Endothelial cell of umbilical vein (primary cell): ENCODE data around the gene CNNM3. TPM values are rescaled to one million over a fixed set of nuclear protein-coding genes. Genes with fewer than 3 reads are reported as not detected.

Experiments used
- BruUV-seq: library from RNA; stranded (reverse); fragments of 400-500 nt; replicated peaks from 2 replicates; lab custom pipeline; 2021; lab: Mats Ljungman, UMichigan
- CTCF ChIA-PET: fragments of 300-600, 350-600 bp; sonication (Branson Sonifier 250); formaldehyde crosslinking; loops from one replicate; lab custom pipeline; 2021; ENCODE audit warnings: antibody characterized with exemption, inconsistent platforms; lab: Charles Lee
- POLR2A ChIA-PET: fragments of 300-600, 350-600 bp; sonication (Branson Sonifier 250); formaldehyde crosslinking; loops from one replicate; lab custom pipeline; 2021; ENCODE audit warnings: antibody characterized with exemption, inconsistent platforms; lab: Charles Lee
- DNase-seq: peaks from one replicate; pipeline ENCODE4 v3.0.0-alpha.2; 2011; ENCODE audit warnings: low read depth, low spot score
- FAIRE-seq: peaks from 2 replicates; lab custom pipeline; 2011; peaks lifted over from hg19 to GRCh38; lab: Jason Lieb, UNC
- H2AFZ ChIP-seq: 2 replicates; pipeline ENCODE4 v1.6.0; 2012; ENCODE audit warnings: low read depth, low read length, control low read depth, inconsistent platforms
- H3K27ac ChIP-seq: 2 replicates; pipeline ENCODE4 v1.5.1; 2011; ENCODE audit warnings: low read depth, mild to moderate bottlenecking, control low read depth, low read length, moderate library complexity; ENCODE audit not compliant: insufficient read depth
- H3K27me3 ChIP-seq, 2 experiments: 2 replicates each; pipeline versions ENCODE4 v1.6.0 to v1.6.1; 2011; ENCODE audit warnings: low read length in 2 of 2, mixed read lengths in 1 of 2; ENCODE audit not compliant: control insufficient read depth in 2 of 2, insufficient read depth in 2 of 2
- H3K36me3 ChIP-seq, 2 experiments: 2 replicates in 1 of 2; 3 replicates in 1 of 2; pipeline ENCODE4 v1.5.1; 2011; ENCODE audit warnings: low read length in 2 of 2, mild to moderate bottlenecking in 1 of 2, moderate library complexity in 1 of 2; ENCODE audit not compliant: control insufficient read depth in 2 of 2, insufficient read depth in 2 of 2; ENCODE audit errors: extremely low read depth in 1 of 2
- H3K4me1 ChIP-seq: 3 replicates; pipeline ENCODE4 v1.5.1; 2011; ENCODE audit warnings: mild to moderate bottlenecking, low read length; ENCODE audit not compliant: control insufficient read depth, insufficient read depth; ENCODE audit errors: extremely low read depth
- H3K4me2 ChIP-seq: 2 replicates; pipeline ENCODE4 v1.6.1; 2011; ENCODE audit warnings: low read length, control low read depth, mixed read lengths; ENCODE audit not compliant: insufficient read depth
- H3K4me3 ChIP-seq, 3 experiments: fragments of 200-600 bp in 1 of 3; sonication (generic), shearing (Covaris generic) in 1 of 3; replicated peaks in 1 of 3; 2 replicates each; pipeline ENCODE4 v1.5.1; 2011 to 2016; ENCODE audit warnings: control low read depth in 3 of 3, low read length in 3 of 3, mild to moderate bottlenecking in 2 of 3, inconsistent platforms in 1 of 3, low read depth in 1 of 3, moderate library complexity in 1 of 3; ENCODE audit not compliant: insufficient read depth in 1 of 3
- H3K79me2 ChIP-seq: 2 replicates; pipeline ENCODE4 v1.6.0; 2012; ENCODE audit warnings: low read length, inconsistent platforms; ENCODE audit not compliant: control insufficient read depth, insufficient read depth
- H3K9ac ChIP-seq: replicated peaks from 2 replicates; pipeline ENCODE3; 2011; ENCODE audit warnings: low read length, control low read depth; ENCODE audit not compliant: insufficient read depth; ENCODE audit errors: extremely low read depth
- H3K9me1 ChIP-seq: replicated peaks from 3 replicates; pipeline ENCODE4 v1.6.0; 2011; ENCODE audit warnings: mild to moderate bottlenecking, low read length; ENCODE audit not compliant: control insufficient read depth, insufficient read depth; ENCODE audit errors: extremely low read depth
- H3K9me3 ChIP-seq: replicated peaks from 2 replicates; pipeline ENCODE4 v1.5.1; 2012; ENCODE audit warnings: low read length, inconsistent platforms; ENCODE audit not compliant: control insufficient read depth, insufficient read depth
- H4K20me1 ChIP-seq: replicated peaks from 2 replicates; pipeline ENCODE3; 2011; ENCODE audit warnings: mild to moderate bottlenecking, low read length; ENCODE audit not compliant: control insufficient read depth, insufficient read depth; ENCODE audit errors: extremely low read depth
- CTCF ChIP-seq, 2 donors: IDR thresholded peaks; 1 replicate in 1 of 2; 2 replicates in 1 of 2; pipeline ENCODE4 v1.5.1; 2011; ENCODE audit warnings: low read length in 2 of 2, mild to moderate bottlenecking in 2 of 2, moderate library complexity in 2 of 2, control low read depth in 1 of 2, inconsistent platforms in 1 of 2, low read depth in 1 of 2; ENCODE audit not compliant: insufficient read depth in 1 of 2; ENCODE audit errors: extremely low read depth in 1 of 2
- EZH2 ChIP-seq: IDR thresholded peaks from 2 replicates; pipeline ENCODE4 v1.6.1; 2012; ENCODE audit warnings: borderline replicate concordance, low read depth, mild to moderate bottlenecking, moderate library complexity, low read length, inconsistent platforms; ENCODE audit not compliant: severe bottlenecking
- FOS ChIP-seq: IDR thresholded peaks from 2 replicates; pipeline ENCODE4 v1.6.1; 2011; ENCODE audit warnings: mild to moderate bottlenecking, low read length, moderate library complexity, borderline replicate concordance; ENCODE audit not compliant: insufficient read depth
- GATA2 ChIP-seq: IDR thresholded peaks from 2 replicates; pipeline ENCODE4 v1.7.0; 2011; ENCODE audit warnings: low read depth, mild to moderate bottlenecking, moderate library complexity, mixed read lengths, low read length; ENCODE audit not compliant: insufficient read length, insufficient read depth
- JUN ChIP-seq: IDR thresholded peaks from 2 replicates; pipeline ENCODE4 v1.6.1; 2011; ENCODE audit warnings: borderline replicate concordance, low read depth; ENCODE audit not compliant: insufficient read length, insufficient read depth
- MAX ChIP-seq: IDR thresholded peaks from 2 replicates; pipeline ENCODE4 v1.6.1; 2011; ENCODE audit not compliant: insufficient read depth, insufficient read length
- MYC ChIP-seq: IDR thresholded peaks from one replicate; pipeline ENCODE4 v1.6.1; 2011; ENCODE audit warnings: mild to moderate bottlenecking, low read depth, low read length
- POLR2A ChIP-seq: IDR thresholded peaks from 2 replicates; pipeline ENCODE4 v1.6.1; 2012; ENCODE audit warnings: low read depth, mild to moderate bottlenecking, control low read depth, low read length
- POLR2AphosphoS5 ChIP-seq: IDR thresholded peaks from 2 replicates; pipeline ENCODE4 v1.6.1; 2012; ENCODE audit warnings: low read depth, mild to moderate bottlenecking, control low read depth, low read length, moderate library complexity; ENCODE audit not compliant: insufficient read depth
- dilution Hi-C: fragments of 300-500 bp; cut with MboI; formaldehyde crosslinking; loops from one replicate; pipeline ENCODE4 v1.15.0; 2019; ENCODE audit warnings: low sequenced_read_pairs; ENCODE audit not compliant: extremely low pct_ligation_motif_present
- intact Hi-C: fragments of 100-400 bp; cut with micrococcal nuclease; formaldehyde crosslinking; loops from one replicate; pipeline ENCODE4 v1.10.0; 2022
- polyA plus RNA-seq, 4 experiments: library from polyadenylated mRNA; depleted of rRNA in 3 of 4; stranded (reverse) in 3 of 4; unstranded in 1 of 4; fragments of >200 nt; gene quantifications; 2 replicates each; pipeline versions ENCODE4 v1.2.1 to v1.2.3, GENCODE V29; 2011 to 2012; ENCODE audit warnings: missing spikeins in 1 of 4
- total RNA-seq: library from RNA; stranded (reverse); gene quantifications from 2 replicates; pipeline ENCODE4 v1.2.3, GENCODE V29; 2021

The CNNM3 gene
- total and polyA plus RNA-seq, 2 donors (not counting 3 experiments of a cell fraction or from before 2014, with no cell fraction given) = 13.0 to 14.9 TPM

GRCh38 chr2:96867756-96868554, 51.9 kb downstream of the CNNM3 start:
- CTCF ChIA-PET = interaction anchor here (0.6 to 6.5 kb wide), 16 partner anchors 9 to 336 kb away, joined by 3 to 81 read pairs (median 3); partner anchors contain the start of genes ANKRD39 and CNNM3
- H3K4me2 ChIP-seq = peak overlapping the region; percentile 60
- dilution Hi-C loops (no loop called here), intact Hi-C loops (loop anchor here (1.0 kb wide), 1 partner anchor 10 kb away; the partner anchor contains the start of gene ANKRD39)
- TF ChIP-seq MYC = no peak
- TF ChIP-seq CTCF (IDR thresholded peaks at IDR 0.05; ENCODE audit: extremely low read depth in 1 of 2, insufficient read depth in 1 of 2, low read depth in 1 of 2, low read length in 2 of 2) = no peak
- TF ChIP-seq POLR2A = no peak
- no peak for TF ChIP-seq FOS
- no peak for TF ChIP-seq EZH2
- no peak for TF ChIP-seq POLR2AphosphoS5
- TF ChIP-seq JUN = no peak
- TF ChIP-seq GATA2 = no peak
- TF ChIP-seq MAX = no peak
- peak overlapping the region; percentile 76 for H3K9ac ChIP-seq
- H3K4me1 ChIP-seq = peaks cover 32% of the 10 kb centered on the region
- H3K79me2 ChIP-seq = no peaks in the 10 kb centered on the region
- no peak overlapping the region for H3K27ac ChIP-seq
- H3K4me3 ChIP-seq = peak overlapping the region; percentile 59 to 86 (median 65)
- peak overlapping the region; percentile 66 for H2AFZ ChIP-seq
- H3K9me3 ChIP-seq = no peaks in the 10 kb centered on the region
- no peaks in the 10 kb centered on the region for H3K9me1 ChIP-seq
- peaks cover 10 to 16% of the 10 kb centered on the region in 2 experiments for H3K27me3 ChIP-seq
- POLR2A ChIA-PET = interaction anchor here (1.1 kb wide), 1 partner anchor 10 kb away, joined by 6 read pairs; the partner anchor contains the start of gene ANKRD39
- FAIRE-seq (no peak), DNase-seq (no peak)
- H3K36me3 ChIP-seq = peaks cover 4 to 27% of the 10 kb centered on the region in 2 experiments
- TSS peak; percentile 33 for BruUV-seq
- no peaks in the 10 kb centered on the region for H4K20me1 ChIP-seq
